ENCODE results near the gene C7orf33. TPM values are rescaled to one million over a fixed set of nuclear protein-coding genes. Genes with fewer than 3 reads are reported as not detected.

The C7orf33 gene
- total RNA-seq, 2 donors from 2014 or later, result not detected

DNA sequence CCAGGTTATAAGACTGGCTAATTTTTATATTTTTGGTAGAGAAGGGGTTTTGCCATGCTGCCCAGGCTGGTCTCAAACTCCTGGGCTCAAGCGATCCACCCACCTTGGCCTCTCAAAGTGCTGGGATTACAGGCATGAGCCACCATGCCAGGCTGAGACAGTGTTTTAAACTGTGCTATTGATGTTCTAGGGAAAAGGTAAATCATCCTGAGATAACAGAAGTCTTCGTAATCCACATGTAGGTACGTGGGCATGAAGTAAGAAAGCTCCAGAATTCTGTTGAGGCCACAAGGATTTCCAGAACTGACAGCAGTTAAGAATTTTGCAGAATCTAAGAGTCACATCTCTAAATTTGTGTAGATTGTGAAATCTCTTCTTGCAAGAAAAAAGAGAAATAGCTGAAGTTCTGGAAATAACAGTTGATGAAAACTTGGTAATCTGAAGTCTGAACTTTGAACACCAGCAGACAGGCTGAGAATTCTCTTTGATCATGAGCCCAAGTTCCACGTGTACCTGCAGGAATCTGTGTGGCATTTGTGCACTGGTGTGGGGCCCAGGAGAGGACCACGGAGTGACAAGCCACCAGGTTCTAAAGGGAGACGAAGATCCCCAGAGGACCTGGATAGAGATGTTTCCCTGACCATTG is 24.6 kb downstream of the C7orf33 start:
- no peaks in the 10 kb centered on the region for H3K4me1 ChIP-seq (replicated peaks)
- TF ChIP-seq POLR2AphosphoS5 (IDR thresholded peaks at IDR 0.05) (no peak), POLR2A (IDR thresholded peaks at IDR 0.05) (no peak)
- TF ChIP-seq, protein P1, sequence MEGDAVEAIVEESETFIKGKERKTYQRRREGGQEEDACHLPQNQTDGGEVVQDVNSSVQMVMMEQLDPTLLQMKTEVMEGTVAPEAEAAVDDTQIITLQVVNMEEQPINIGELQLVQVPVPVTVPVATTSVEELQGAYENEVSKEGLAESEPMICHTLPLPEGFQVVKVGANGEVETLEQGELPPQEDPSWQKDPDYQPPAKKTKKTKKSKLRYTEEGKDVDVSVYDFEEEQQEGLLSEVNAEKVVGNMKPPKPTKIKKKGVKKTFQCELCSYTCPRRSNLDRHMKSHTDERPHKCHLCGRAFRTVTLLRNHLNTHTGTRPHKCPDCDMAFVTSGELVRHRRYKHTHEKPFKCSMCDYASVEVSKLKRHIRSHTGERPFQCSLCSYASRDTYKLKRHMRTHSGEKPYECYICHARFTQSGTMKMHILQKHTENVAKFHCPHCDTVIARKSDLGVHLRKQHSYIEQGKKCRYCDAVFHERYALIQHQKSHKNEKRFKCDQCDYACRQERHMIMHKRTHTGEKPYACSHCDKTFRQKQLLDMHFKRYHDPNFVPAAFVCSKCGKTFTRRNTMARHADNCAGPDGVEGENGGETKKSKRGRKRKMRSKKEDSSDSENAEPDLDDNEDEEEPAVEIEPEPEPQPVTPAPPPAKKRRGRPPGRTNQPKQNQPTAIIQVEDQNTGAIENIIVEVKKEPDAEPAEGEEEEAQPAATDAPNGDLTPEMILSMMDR (IDR thresholded peaks at IDR 0.05), result no peak
- WGBS, result 81% methylated on average over 6 of the region's 6 CpGs

DNA sequence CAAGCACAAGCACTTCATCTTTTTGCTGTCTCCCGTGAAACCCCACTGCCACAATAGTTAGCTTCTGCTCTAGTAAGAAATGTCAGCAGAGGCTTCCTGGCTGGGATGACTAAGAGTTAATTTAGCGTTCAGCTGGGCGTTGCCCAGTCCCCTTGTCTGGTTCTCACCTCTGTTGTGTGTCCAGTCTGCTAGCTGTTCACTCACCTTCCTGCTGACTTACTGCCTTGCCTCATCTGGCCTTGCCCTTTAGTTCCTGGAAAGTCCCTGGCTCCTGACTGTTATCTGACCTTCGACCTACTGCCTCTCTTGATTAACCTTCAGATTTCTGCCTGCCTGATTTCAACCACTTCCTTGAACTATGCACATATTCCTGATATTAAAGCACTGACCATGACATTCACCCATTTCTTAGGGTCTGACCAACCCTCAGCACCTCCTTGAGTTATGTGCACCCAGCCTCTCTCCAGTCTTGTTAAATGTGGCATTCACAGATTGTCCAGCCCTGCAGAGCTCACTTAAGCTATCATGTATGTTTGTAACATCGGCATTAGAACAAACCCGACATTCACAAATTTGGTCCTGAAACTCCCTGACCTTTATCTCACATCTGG is 30.3 kb downstream of the C7orf33 start:
- intact Hi-C loops (cut with DNase I), result no loop called here
- Histone ChIP-seq H3K36me3 (no peaks in the 10 kb centered on the region), H3K4me1 (replicated peaks) (no peaks in the 10 kb centered on the region), H3K4me3 (no peak overlapping the region), H3K27me3 (replicated peaks; ENCODE audit: insufficient read depth) (no peaks in the 10 kb centered on the region), H3K9me3 (no peaks in the 10 kb centered on the region), H3K27ac (no peak overlapping the region)
- WGBS, result 80% methylated on average over 6 of the region's 6 CpGs
- no peak for DNase-seq (ENCODE audit: low spot score)
- TF ChIP-seq, protein P1 (IDR thresholded peaks at IDR 0.05), result no peak
- TF ChIP-seq POLR2AphosphoS5 (IDR thresholded peaks at IDR 0.05) (no peak), POLR2A (IDR thresholded peaks at IDR 0.05) (no peak)

More for the DNA sequence above, 24.6 kb downstream of the C7orf33 start:
- Histone ChIP-seq H3K9me3 (no peaks in the 10 kb centered on the region), H3K27ac (no peak overlapping the region), H3K36me3 (no peaks in the 10 kb centered on the region), H3K27me3 (replicated peaks; ENCODE audit: insufficient read depth) (no peaks in the 10 kb centered on the region), H3K4me3 (no peak overlapping the region)
- intact Hi-C loops (cut with DNase I), result no loop called here
- DNase-seq (ENCODE audit: low spot score), result no peak

DNA sequence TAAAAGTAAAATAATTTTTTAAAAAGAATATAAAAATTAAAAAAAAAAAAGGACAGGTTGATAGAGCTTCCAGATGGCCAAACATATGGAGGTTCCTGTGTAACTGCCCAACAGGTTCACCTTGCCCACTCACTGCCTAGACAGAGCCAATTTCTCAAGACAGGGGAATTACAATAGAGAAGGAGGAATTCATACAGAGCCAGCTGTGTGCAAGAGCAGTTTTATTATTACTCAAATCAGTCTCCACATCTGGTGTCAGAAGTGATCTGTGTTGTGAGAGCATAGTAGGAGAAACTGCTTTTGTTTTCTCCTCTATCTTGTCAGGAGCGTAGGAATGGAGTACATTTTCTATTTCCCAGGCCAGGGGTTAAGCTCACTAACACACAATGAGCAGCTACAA is 31.0 kb downstream of the C7orf33 start:
- intact Hi-C loops (cut with DNase I), result no loop called here
- Histone ChIP-seq H3K4me3 (no peak overlapping the region), H3K36me3 (no peaks in the 10 kb centered on the region), H3K4me1 (replicated peaks) (no peaks in the 10 kb centered on the region), H3K27ac (no peak overlapping the region), H3K9me3 (no peaks in the 10 kb centered on the region), H3K27me3 (replicated peaks; ENCODE audit: insufficient read depth) (no peaks in the 10 kb centered on the region)
- 92% methylated on average over 1 of the region's 1 CpG for WGBS
- TF ChIP-seq POLR2AphosphoS5 (IDR thresholded peaks at IDR 0.05) (no peak), POLR2A (IDR thresholded peaks at IDR 0.05) (no peak)
- TF ChIP-seq, protein P1 (IDR thresholded peaks at IDR 0.05), result no peak
- no peak for DNase-seq (ENCODE audit: low spot score)

DNA sequence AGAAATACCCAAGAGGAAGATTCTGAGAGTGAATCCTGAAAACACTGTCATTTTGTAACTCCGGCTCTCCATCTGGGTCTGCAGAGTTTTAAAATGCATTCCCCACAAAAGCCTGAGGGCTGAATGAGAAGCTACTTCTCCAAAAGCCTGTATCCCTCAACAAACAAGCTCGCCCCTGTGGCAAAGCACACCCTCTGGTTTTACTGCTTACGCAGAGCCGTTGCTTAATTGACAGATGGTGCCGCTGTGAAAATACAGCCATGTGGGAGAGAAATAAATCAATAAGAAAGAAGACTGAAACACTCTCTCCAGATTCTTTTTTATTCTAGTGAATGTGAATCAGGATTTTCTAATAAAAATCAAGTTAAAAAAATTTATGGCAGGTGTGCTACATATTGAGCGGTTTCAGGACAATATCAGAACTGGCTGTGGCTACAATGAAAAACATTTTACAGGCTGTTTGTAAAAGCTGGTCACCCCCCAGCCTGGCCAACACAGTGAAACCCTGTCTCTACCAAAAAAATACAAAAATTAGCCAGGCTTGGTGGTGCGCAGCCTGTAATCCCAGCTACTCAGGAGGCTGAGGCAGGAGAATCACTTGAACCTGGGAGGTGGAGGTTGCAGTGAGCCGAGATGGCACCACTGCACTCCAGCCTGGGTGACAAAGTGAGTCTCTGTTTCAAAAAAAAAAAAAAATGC is 32.5 kb downstream of the C7orf33 start:
- intact Hi-C loops (cut with DNase I), result no loop called here
- TF ChIP-seq POLR2AphosphoS5 (IDR thresholded peaks at IDR 0.05) (no peak), POLR2A (IDR thresholded peaks at IDR 0.05) (no peak)
- TF ChIP-seq, protein P1 (IDR thresholded peaks at IDR 0.05), result no peak
- Histone ChIP-seq H3K4me1 (replicated peaks) (no peaks in the 10 kb centered on the region), H3K4me3 (no peak overlapping the region), H3K27me3 (replicated peaks; ENCODE audit: insufficient read depth) (no peaks in the 10 kb centered on the region), H3K36me3 (no peaks in the 10 kb centered on the region), H3K27ac (no peak overlapping the region), H3K9me3 (no peaks in the 10 kb centered on the region)
- 25% methylated on average over 8 of the region's 8 CpGs for WGBS
- DNase-seq (ENCODE audit: low spot score), result no peak
